H1 (cell line): ENCODE measurements around the gene CAMKK2. TPM values are rescaled to one million over a fixed set of nuclear protein-coding genes. Genes with fewer than 3 reads are reported as not detected.

Experiments used
- CTCF ChIA-PET: fragments of 300-600 bp; sonication (Branson Sonifier 250); formaldehyde crosslinking; loops from one replicate; lab custom pipeline; 2021; ENCODE audit not compliant: partially characterized antibody; lab: Charles Lee
- POLR2A ChIA-PET: fragments of 300-600 bp; sonication (Branson Sonifier 250); formaldehyde crosslinking; loops from one replicate; lab custom pipeline; 2021; ENCODE audit warnings: inconsistent platforms; ENCODE audit not compliant: partially characterized antibody; lab: Charles Lee
- DNase-seq, 2 experiments: peaks; one replicate each; pipeline versions ENCODE4 v3.0.0 to v3.0.0-alpha.2; 2010 to 2022; ENCODE audit warnings: low spot score in 2 of 2, low read depth in 1 of 2, mixed read lengths in 1 of 2
- FAIRE-seq: peaks from 2 replicates; lab custom pipeline; 2011; peaks lifted over from hg19 to GRCh38; lab: Jason Lieb, UNC
- H2AFZ ChIP-seq: 2 replicates; pipeline ENCODE4 v1.8.1; 2012; ENCODE audit warnings: low read length, inconsistent platforms
- H2AK5ac ChIP-seq: 2 replicates; pipeline ENCODE4 v1.6.1; 2013; ENCODE audit warnings: low read depth, low read length
- H2BK120ac ChIP-seq: replicated peaks from 2 replicates; pipeline ENCODE3; 2013; ENCODE audit warnings: low read depth, low read length, inconsistent platforms
- H2BK12ac ChIP-seq: 2 replicates; pipeline ENCODE4 v1.6.1; 2013; ENCODE audit warnings: low read depth, low read length
- H2BK15ac ChIP-seq: 2 replicates; pipeline ENCODE4 v1.6.1; 2013; ENCODE audit warnings: low read length
- H2BK20ac ChIP-seq: 2 replicates; pipeline ENCODE4 v1.6.1; 2013; ENCODE audit warnings: low read length
- H2BK5ac ChIP-seq: 2 replicates; pipeline ENCODE4 v1.6.1; 2013; ENCODE audit warnings: low read depth, low read length
- H3K14ac ChIP-seq: 2 replicates; pipeline ENCODE4 v1.6.1; 2013; ENCODE audit warnings: inconsistent platforms; ENCODE audit not compliant: insufficient read length
- H3K18ac ChIP-seq: 2 replicates; pipeline ENCODE4 v1.6.1; 2013; ENCODE audit warnings: low read length; ENCODE audit errors: extremely low read depth
- H3K23ac ChIP-seq: 2 replicates; pipeline ENCODE4 v1.6.1; 2013; ENCODE audit warnings: inconsistent platforms; ENCODE audit not compliant: insufficient read length
- H3K23me2 ChIP-seq: 2 replicates; pipeline ENCODE4 v1.6.1; 2013; ENCODE audit warnings: low read depth, low read length
- H3K27ac ChIP-seq: 2 replicates; pipeline ENCODE4 v1.6.1; 2011; ENCODE audit warnings: low read depth, low read length, inconsistent platforms
- H3K27me3 ChIP-seq, 4 experiments: replicated peaks in 1 of 4; 1 replicate in 1 of 4; 2 replicates in 3 of 4; pipeline versions ENCODE4 v1.6.1 to v1.8.1; 2011 to 2013; ENCODE audit warnings: low read length in 3 of 4, mild to moderate bottlenecking in 3 of 4, inconsistent platforms in 2 of 4, mixed read lengths in 2 of 4, moderate library complexity in 1 of 4; ENCODE audit not compliant: control insufficient read depth in 3 of 4, insufficient read depth in 3 of 4; ENCODE audit errors: extremely low read depth in 1 of 4
- H3K36me3 ChIP-seq, 4 experiments: 2 replicates each; pipeline versions ENCODE4 v1.6.1 to v1.8.1; 2011 to 2013; ENCODE audit warnings: mild to moderate bottlenecking in 4 of 4, low read length in 3 of 4, moderate library complexity in 2 of 4, control low read depth in 1 of 4, inconsistent platforms in 1 of 4; ENCODE audit not compliant: insufficient read depth in 4 of 4, control insufficient read depth in 2 of 4
- H3K4ac ChIP-seq: replicated peaks from 2 replicates; pipeline ENCODE3; 2013; ENCODE audit warnings: low read length, low read depth, mixed read lengths, inconsistent platforms; ENCODE audit not compliant: insufficient read length
- H3K4me1 ChIP-seq, 4 experiments: replicated peaks in 1 of 4; 1 replicate in 1 of 4; 2 replicates in 3 of 4; pipeline versions ENCODE4 v1.6.1 to v1.8.1; 2011 to 2013; ENCODE audit warnings: low read length in 3 of 4, inconsistent platforms in 2 of 4, mixed read lengths in 1 of 4; ENCODE audit not compliant: insufficient read depth in 4 of 4, control insufficient read depth in 3 of 4
- H3K4me2 ChIP-seq, 2 experiments: 2 replicates each; pipeline versions ENCODE4 v1.6.1 to v1.8.1; 2011 to 2013; ENCODE audit warnings: low read depth in 2 of 2, low read length in 2 of 2, control low read depth in 1 of 2, inconsistent platforms in 1 of 2, mild to moderate bottlenecking in 1 of 2; ENCODE audit not compliant: insufficient read depth in 1 of 2
- H3K4me3 ChIP-seq, 4 experiments: fragments of 200-600, 300-600 bp in 1 of 4; sonication (generic), shearing (Covaris generic), sonication (Bioruptor Twin) in 1 of 4; 2 replicates each; pipeline versions ENCODE4 v1.5.1 to v1.8.1; 2011 to 2016; ENCODE audit warnings: low read length in 4 of 4, low read depth in 3 of 4, control low read depth in 2 of 4, inconsistent platforms in 2 of 4, mild to moderate bottlenecking in 2 of 4, mixed read lengths in 1 of 4, moderate library complexity in 1 of 4; ENCODE audit not compliant: insufficient read depth in 2 of 4; ENCODE audit errors: extremely low read depth in 1 of 4
- H3K56ac ChIP-seq: replicated peaks from 2 replicates; pipeline ENCODE3; 2013; ENCODE audit warnings: low read depth, mild to moderate bottlenecking, mixed read lengths, low read length, inconsistent platforms; ENCODE audit not compliant: insufficient read length
- H3K79me1 ChIP-seq: 2 replicates; pipeline ENCODE4 v1.6.1; 2013; ENCODE audit warnings: low read depth, low read length, control low read depth
- H3K79me2 ChIP-seq, 2 experiments: 2 replicates each; pipeline versions ENCODE4 v1.6.1 to v1.8.1; 2012 to 2013; ENCODE audit warnings: low read length in 2 of 2, mild to moderate bottlenecking in 2 of 2, inconsistent platforms in 1 of 2; ENCODE audit not compliant: insufficient read depth in 2 of 2, control insufficient read depth in 1 of 2
- H3K9ac ChIP-seq, 4 experiments: replicated peaks in 1 of 4; 1 replicate in 1 of 4; 2 replicates in 3 of 4; pipeline versions ENCODE4 v1.6.1 to v1.8.1; 2011 to 2013; ENCODE audit warnings: low read depth in 3 of 4, low read length in 3 of 4, control low read depth in 2 of 4, mild to moderate bottlenecking in 2 of 4, moderate library complexity in 2 of 4, inconsistent platforms in 1 of 4; ENCODE audit errors: extremely low read depth in 1 of 4
- H3K9me3 ChIP-seq, 2 experiments: 2 replicates each; pipeline versions ENCODE4 v1.6.1 to v1.8.1; 2012 to 2013; ENCODE audit warnings: mild to moderate bottlenecking in 2 of 2, moderate library complexity in 2 of 2, control low read depth in 1 of 2, inconsistent platforms in 1 of 2, low read depth in 1 of 2, low read length in 1 of 2, mixed read lengths in 1 of 2; ENCODE audit not compliant: insufficient read depth in 2 of 2
- H4K20me1 ChIP-seq, 2 experiments: replicated peaks in 1 of 2; 2 replicates each; pipeline versions ENCODE3 to v1.8.1; 2011 to 2013; ENCODE audit warnings: inconsistent platforms in 2 of 2, low read length in 2 of 2, mild to moderate bottlenecking in 1 of 2; ENCODE audit not compliant: insufficient read depth in 2 of 2, control insufficient read depth in 1 of 2
- H4K5ac ChIP-seq: 2 replicates; pipeline ENCODE4 v1.6.1; 2013; ENCODE audit warnings: low read length, low read depth, mixed read lengths, inconsistent platforms; ENCODE audit not compliant: insufficient read length
- H4K8ac ChIP-seq: 2 replicates; pipeline ENCODE4 v1.8.0; 2013; ENCODE audit warnings: mild to moderate bottlenecking, moderate library complexity, low read length, inconsistent platforms; ENCODE audit not compliant: insufficient read depth; ENCODE audit errors: extremely low read depth
- H4K91ac ChIP-seq: replicated peaks from 2 replicates; pipeline ENCODE3; 2013; ENCODE audit warnings: low read length, mixed read lengths, inconsistent platforms; ENCODE audit not compliant: insufficient read length
- EZH2 ChIP-seq: fragments of 200-600 bp; sonication (generic); IDR thresholded peaks from 2 replicates; pipeline ENCODE4 v1.7.1; 2012; ENCODE audit warnings: low read depth, mild to moderate bottlenecking, moderate library complexity, low read length, inconsistent platforms; ENCODE audit not compliant: severe bottlenecking
- KDM5A ChIP-seq: fragments of 200-600 bp; IDR thresholded peaks from 2 replicates; pipeline ENCODE4 v1.7.1; 2012; ENCODE audit warnings: mild to moderate bottlenecking, low read length, inconsistent platforms, mixed read lengths
- POLR2A ChIP-seq, 2 experiments: IDR thresholded peaks; 1 replicate in 1 of 2; 2 replicates in 1 of 2; pipeline ENCODE4 v1.6.1; 2011; ENCODE audit warnings: low read depth in 2 of 2, low read length in 2 of 2, mild to moderate bottlenecking in 2 of 2; ENCODE audit errors: control extremely low read depth in 1 of 2
- RXRA ChIP-seq: IDR thresholded peaks from 2 replicates; pipeline ENCODE4 v1.6.1; 2011; ENCODE audit warnings: low read depth, mild to moderate bottlenecking, low read length, moderate library complexity; ENCODE audit not compliant: insufficient read depth
- WGBS, 2 experiments: shearing (Covaris generic) in 1 of 2; methylation state at CpG; one replicate each; pipeline versions ENCODE4 v1.1.6 to v1.1.7; 2013 to 2015; ENCODE audit warnings: low lambda C conversion rate in 2 of 2, mixed read lengths in 2 of 2, inconsistent platforms in 1 of 2, low coverage in 1 of 2, missing lambda C conversion rate in 1 of 2; ENCODE audit not compliant: insufficient replicate concordance in 2 of 2, insufficient coverage in 1 of 2, insufficient read length in 1 of 2; ENCODE audit errors: extremely low coverage in 1 of 2, missing lambda C conversion rate in 1 of 2; 5-methylcytosine and 5-hydroxymethylcytosine counted together
- polyA plus RNA-seq, 7 experiments: library from polyadenylated mRNA; depleted of rRNA in 3 of 7; stranded (reverse) in 5 of 7; unstranded in 2 of 7; fragments of >200 nt in 5 of 7; fragments of 200-250 nt in 2 of 7; gene quantifications; 1 replicate in 5 of 7; 2 replicates in 1 of 7; 4 replicates in 1 of 7; pipeline versions ENCODE4 v1.2.1 to v1.2.3, GENCODE V29; 2011 to 2013; ENCODE audit warnings: missing spikeins in 2 of 7, mixed read lengths in 2 of 7
- total RNA-seq: library from RNA; stranded (reverse); fragmentation: NEBNext Ultra II Directional; extraction: Animal tissue kit (Norgen Biotek cat#: 25700); gene quantifications from 2 replicates; pipeline ENCODE4 v1.2.1, GENCODE V29; 2021

The CAMKK2 gene
- total and polyA plus RNA-seq, 2 of the 8 experiments (the other 6 are each of a cell fraction or from before 2014, with no cell fraction given): 29.6 to 30.6 TPM

GRCh38 chr12:121222847-121223246 lies 73.7 kb downstream of the CAMKK2 start:
- Histone ChIP-seq H4K20me1 (no peaks in the 10 kb centered on the region), H3K4me2 (no peak overlapping the region), H2BK120ac (no peak overlapping the region), H4K91ac (no peak overlapping the region), H2AK5ac (no peak overlapping the region), H2BK20ac (no peak overlapping the region), H3K9me3 (no peaks in the 10 kb centered on the region), H3K14ac (no peak overlapping the region), H2BK5ac (no peak overlapping the region), H3K56ac (no peak overlapping the region), H3K79me1 (no peaks in the 10 kb centered on the region), H3K27ac (no peak overlapping the region), H3K79me2 (no peaks in the 10 kb centered on the region), H3K23me2 (no peaks in the 10 kb centered on the region; the same call in 1 of the 2 replicates), H3K36me3 (no peaks in the 10 kb centered on the region), H4K8ac (no peak overlapping the region), H2BK12ac (no peak overlapping the region), H3K4me1 (no peaks in the 10 kb centered on the region), H3K4ac (no peak overlapping the region), H3K27me3 (no peaks in the 10 kb centered on the region), H3K23ac (no peak overlapping the region), H3K18ac (no peak overlapping the region), H2BK15ac (no peak overlapping the region), H3K9ac (no peak overlapping the region), H2AFZ (no peak overlapping the region), H4K5ac (no peak overlapping the region)
- whole genome bisulfite sequencing, 2 experiments: 94% methylated on average over 10 of the region's 10 CpGs; no CpG with 5 or more reads in 1 of the 2 experiments
- FAIRE-seq (no peak), DNase-seq (no peak)
- ChIA-PET POLR2A (interaction anchor here (2.2 to 3.1 kb wide), 2 partner anchors 8 to 10 kb away, joined by 6 to 12 read pairs; no protein-coding TSS in a partner anchor), CTCF (interaction anchor here (0.6 to 1.6 kb wide), 11 partner anchors 8 to 485 kb away, joined by 3 to 6 read pairs (median 3); no protein-coding TSS in a partner anchor)
- TF ChIP-seq RXRA (no peak), EZH2 (no peak), POLR2A (IDR thresholded peaks at IDR 0.05; ENCODE audit: control extremely low read depth in 1 of 2, low read depth in 2 of 2, low read length in 2 of 2) (no peak), KDM5A (no peak)
- TF ChIP-seq, all 59 proteins: peak for 0
- H3K4me3 ChIP-seq: no peak overlapping the region
